Activated CD4-positive, alpha-beta T cell treated with anti-CD3 and anti-CD28 coated beads, Interleukin-2, amount 50 U/mL, for 16 hours (primary cell): ENCODE results near the gene RPS15.

Source experiments
- DNase-seq: peaks from one replicate; pipeline ENCODE4 v3.0.0-alpha.2; 2020

RPS15 gene

DNA sequence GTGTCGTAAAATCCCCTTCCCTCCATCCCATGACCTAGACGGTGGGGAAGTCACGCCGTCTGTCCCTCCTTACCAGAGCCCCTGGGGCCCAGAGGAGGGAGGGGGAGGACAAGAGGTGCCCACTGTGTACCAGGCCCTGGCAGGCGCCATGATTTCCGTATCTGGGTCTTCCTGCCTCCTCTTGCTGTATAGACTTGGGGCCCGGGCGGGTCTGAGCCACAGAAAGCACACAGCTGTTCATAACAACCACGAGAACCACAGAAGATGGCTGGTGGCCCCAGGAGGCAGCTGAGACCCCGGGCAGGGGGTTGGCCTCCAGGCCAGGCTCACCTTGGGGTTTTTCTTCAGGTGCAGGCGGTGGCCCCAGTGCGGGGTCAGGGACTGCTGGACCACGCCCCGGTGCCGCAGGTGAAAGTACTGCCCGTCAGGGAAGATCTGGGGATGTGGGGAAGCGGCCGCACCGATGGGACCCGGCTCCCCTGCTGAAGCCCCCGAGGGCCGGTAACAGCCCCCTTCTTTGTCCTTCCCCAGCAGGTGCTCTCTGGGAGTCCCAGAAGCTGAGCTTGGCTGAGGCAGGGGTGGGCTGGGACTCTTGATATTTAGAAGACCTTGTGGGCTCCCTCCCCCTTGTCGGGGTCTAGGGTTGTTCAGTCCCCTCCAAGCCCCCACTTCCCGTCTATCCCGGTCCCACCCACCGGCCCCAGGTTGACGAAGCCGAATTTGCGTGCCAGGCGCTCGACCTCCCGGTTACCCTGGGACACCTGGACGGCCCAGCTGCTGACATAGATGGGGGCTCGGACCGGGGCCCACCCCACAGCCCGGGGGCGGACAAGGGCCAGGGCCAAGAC is 51.5 kb downstream of the RPS15 start:
- no peak for DNase-seq
